Amygdala (tissue), 56 donors: ENCODE measurements around the gene P2RY2.

Source experiments
- DNase-seq, 56 donors: peaks; one replicate each; lab custom pipeline; 2025; lab: John Stamatoyannopoulos, UW

Gene P2RY2

DNA sequence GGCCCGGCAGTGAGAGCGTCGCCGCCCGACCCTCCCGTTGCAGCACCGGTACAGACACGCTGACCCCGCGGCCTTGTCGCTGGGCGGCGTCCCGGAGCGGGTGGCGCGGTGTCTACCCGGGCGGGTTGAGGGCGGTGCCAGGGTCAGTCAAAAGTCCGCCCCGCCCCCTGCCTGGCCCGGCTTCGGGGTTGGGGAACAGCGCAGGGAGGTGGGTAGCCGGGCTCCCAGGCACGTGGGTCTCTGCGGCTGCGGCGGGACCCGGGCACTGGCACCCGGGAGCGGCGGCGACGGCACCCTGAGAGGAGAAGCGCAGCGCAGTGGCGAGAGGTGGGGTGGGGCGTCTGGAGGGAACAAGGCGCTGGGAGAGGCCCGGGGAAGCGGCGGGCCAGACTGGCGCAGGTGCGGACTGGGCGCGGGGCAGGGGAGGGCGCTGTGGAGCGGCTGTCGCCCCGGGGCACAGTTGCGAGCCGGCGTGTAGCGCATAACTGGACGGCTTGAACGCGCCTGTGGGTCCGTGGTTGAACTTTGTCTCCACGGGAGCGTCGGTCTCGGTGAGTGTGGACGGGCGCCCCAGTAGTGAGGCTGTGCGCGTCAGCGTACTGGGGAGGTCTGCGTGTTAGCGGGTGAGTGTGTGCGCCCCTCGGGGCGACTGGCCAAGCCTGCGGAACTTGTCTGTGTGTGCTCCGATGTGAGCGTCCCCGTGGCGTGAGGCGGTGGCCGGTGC is at the start of gene P2RY2:
P2RY2 (plus strand) TSS at position 176 of the 724 bp plus-strand sequence. CDS start 15,879 bp downstream, outside the sequence.
- peak in 10 of 56 donors; percentile 8 to 61 (median 26) for DNase-seq

DNA sequence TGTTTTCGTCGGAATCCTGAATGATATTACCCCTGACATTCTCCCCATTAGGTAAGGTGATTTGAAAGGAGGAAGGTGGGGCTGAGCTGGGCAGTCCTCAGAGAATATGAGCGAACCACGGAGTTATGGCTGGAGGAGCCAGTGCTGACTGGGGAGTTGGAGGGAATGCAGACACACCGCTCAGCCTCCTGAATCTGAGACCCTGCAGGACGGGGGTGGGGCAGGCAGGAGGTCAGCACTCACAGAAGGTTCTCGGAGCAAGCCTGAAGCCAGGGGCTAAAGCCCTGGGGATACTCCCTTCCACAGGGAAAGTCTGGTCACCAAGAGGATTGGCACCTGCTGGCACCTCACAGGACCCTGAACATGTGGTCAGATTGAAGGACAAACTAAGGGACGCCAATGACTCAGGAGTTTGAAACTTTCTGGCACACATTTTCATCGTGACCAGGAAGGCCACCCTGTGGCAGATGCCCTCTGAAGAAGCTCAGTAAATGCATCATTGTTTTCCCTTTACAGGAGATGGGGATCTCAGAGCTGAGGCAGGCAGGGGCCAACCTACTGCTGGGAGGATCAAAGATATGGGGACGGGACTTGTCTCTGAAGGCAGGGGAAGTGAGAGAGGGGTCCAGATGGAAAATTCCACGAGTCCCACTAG is 49.0 kb upstream of the P2RY2 start:
- DNase-seq = no peak

DNA sequence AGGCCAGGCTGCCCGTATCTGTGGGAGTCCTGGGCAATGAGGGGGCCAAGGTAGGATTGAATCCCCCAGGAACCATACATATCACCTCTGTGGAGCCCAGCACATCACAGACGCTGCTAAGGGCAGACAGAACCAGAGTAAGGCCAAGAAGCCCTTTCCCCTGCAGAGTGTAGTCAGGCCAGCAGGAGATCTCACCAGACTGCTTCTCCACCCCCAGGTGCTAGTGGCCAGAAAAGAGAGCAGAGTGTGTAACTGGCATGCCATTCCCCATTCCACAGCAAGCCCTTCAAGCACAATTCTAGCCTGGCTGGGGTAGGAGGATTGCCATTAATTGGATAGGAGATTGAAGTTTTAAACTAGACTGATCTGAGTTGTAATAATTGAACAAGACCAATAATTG is 47.9 kb upstream of the P2RY2 start:
- DNase-seq = no peak

DNA sequence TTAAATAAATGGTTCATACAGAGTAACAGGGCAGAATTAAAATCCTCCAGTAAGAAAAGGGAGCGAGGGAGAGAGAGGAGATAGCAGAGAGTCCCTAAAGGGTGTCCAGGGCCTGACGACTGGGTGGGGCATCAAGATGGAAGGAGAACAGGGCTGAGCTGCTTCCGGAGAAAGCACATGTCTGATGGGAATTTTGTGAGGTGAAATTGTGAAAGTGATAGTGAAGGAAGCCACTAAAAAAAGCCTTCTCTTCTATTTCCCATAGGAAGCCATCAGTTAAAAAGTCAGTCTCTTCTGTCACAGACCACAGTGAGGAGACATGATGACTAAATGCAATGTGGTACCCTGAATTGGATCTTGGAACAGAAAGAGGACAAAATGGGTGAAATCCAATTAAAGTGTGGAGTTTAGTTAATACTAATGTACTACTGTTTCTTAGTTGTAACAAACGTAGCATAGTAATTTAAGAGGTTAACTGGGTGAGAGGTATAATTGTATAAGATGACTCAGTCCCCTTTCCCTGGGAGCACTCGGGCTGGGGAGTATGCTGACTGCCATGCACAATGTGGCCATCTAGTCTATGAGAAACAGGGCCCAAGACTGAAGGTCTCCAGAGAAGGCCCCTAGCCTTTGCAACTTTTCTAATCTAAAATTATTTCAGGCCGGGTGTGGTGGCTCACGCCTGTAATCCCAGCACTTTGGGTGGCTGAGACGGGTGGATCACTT is 46.5 kb upstream of the P2RY2 start:
- DNase-seq = no peak

DNA sequence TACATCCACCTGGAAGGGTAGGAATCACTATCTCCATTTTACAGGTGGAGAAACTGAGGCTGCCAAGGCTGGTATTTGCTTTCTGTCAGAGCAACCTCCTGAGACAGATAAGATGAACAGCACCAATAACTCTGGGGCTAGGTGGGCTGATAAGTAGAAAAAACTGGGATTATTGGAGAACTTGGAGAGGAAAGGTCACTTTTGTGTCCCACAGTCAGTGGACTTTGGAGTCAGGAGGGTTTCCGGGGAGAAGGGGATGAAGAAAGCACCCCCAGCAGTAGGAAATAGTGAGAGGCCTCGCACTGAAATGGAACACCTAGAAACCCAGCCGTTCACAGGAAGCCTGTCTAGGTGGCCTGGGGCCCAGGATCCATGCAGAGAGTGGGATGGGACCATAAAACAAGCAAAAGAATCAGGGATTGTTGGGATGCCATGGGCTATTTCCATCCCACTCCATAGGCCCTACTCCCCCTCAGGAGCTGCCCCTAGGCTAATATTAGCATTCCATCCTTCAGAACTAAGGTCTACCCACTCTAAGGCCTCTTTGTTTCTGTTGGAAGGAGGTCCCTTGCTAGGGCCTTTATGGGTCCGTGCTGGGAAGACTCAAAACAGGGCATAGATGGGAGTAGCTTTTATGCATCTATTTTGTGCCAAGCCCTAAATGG is 45.0 kb upstream of the P2RY2 start:
- no peak for DNase-seq

DNA sequence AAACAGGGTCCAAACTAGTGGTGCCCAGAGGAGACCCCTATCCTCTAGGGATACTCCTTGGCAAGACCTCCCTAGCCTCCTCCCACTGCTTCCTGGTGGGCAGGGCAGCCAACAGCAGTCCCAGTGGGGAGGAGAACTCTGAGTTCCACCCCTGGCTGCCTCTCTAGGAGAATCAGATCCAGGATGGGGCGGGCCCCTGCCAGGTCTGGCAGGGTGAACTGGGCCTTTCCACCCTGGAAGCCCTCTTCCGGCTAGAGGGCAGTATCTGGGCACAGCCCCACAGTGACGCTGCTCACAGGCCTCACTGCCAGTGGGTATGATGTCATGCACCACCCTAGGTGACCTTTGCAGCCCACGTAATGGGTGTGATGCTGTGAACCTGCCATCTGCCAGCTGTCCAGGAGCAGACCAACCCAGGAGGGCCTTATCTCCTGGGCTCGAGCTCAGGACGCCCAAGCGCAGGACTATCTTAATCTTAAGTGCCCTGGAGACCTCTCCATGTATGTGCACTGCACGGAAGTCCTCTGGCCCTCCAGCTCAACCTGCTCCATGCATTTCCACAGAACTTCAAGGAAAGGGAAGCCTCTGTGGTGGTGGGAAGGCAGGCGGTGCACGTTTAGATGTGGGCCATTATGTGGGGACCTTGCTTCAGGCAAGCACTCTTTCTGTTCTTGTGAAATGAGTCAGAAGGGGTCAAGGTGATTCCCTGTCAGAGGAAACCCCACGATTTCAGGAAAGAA is 44.2 kb upstream of the P2RY2 start:
- no peak for DNase-seq

DNA sequence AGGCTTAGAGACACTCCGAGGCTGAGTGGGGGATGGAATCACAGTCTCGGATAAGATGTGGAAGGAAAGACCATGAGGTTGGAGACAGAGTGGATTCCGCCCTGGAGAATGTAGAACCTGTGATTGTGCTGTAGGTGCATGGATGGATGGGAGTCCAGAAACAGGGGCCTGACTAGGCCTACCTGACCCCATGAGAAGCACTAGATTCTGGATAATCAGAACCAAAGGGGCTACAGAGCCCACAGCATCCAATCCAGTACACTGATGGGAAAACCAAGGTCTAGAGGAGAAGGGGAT is 43.6 kb upstream of the P2RY2 start:
- no peak for DNase-seq

DNA sequence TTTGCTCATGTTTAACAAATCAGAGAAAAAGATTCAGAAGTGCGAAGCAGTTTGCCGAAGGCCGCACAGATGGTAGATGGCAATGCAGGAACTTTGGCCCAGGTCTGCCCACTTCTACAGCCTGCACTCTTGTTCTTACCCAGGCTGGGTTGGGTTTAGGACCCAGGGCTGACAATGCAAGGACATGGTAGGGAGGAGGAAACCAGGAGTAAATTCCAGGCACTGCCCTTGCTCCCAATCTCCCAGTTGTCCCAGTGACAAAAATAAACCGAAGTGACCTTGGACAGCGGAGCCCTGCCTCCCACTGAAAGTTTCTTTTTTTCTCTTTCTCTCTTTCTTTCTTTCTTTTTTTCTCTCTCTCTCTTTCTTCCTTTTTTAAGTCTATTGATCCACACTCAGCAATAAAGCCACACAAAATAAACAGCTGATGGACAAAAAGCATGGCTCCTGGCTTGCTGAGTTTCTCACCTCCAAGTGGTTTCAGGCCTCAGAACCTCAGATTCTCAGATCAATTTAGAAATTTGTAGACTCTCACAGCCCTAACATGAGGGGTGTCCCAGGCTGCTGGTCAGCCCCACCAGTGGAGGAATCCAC is 42.4 kb upstream of the P2RY2 start:
- no peak for DNase-seq

DNA sequence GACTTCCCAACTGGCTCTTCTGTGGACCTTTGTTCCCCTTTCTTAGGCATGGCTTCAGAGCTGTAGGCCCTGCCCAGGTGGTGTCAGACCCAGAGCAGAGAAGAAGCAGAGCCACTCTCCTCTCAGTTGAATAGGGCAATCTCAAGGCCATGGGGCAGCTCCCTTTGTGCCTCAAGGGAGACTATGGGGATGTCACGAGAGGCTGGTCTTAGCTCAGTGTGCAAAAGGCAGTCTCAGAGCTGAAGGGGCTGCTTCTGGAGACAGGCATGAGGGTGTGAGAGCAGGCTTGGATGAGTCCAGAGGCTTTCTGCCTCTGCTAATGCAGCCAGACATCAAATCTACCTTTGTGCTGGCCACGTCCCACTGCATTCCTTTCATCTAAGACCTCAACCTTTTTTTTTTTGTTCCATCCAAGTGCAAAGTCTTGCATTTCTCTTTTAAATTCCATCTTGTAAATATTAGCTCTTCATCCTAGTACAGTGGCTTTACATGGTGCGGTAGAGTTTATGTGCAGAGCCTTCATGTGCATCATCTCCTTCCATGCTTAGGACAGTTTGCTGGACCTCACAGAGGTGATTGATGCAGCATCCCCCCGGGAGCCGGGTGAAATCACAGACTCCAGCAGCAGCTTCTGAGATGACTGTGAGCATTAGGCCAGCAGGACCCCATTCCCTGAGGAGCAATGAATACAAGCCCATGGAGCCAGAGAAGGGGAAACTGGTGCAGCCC is 41.8 kb upstream of the P2RY2 start:
- no peak for DNase-seq

DNA sequence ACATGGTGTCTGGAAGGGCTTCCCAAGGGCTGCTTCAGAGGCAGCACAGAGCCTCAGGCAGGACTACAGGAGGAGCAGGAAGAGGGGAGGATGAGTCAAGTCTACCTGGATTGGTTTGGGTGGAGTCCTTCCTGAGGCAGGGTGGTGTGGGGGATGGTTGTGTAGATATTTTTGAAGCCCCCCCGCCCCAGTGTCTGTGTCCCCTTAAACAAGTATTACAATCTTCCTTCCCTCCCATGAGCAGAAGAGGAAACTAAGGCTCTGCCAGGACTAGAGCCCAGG is 41.3 kb upstream of the P2RY2 start:
- no peak for DNase-seq

DNA sequence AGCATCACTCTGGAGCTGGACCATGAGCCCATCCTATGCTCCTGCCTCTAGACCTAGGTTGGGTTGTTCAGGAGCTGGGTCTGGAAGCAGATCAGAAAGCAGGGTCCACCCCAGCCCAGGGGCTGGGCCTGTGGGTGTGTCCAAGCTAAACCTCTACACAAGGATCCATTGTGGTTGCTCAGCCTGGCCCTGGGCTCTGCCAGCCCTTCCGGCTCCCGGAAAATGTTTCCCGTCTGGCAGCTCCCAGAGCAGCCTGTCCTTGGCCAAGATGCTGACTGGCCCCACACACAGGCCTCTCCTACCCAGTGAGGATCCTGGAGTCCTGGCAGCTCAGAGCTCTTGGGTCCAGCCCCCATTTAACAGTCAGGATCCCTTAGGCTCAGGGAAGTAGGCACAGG is 40.7 kb upstream of the P2RY2 start:
- peak in 42 of 56 donors; percentile 12 to 80 (median 48) for DNase-seq

DNA sequence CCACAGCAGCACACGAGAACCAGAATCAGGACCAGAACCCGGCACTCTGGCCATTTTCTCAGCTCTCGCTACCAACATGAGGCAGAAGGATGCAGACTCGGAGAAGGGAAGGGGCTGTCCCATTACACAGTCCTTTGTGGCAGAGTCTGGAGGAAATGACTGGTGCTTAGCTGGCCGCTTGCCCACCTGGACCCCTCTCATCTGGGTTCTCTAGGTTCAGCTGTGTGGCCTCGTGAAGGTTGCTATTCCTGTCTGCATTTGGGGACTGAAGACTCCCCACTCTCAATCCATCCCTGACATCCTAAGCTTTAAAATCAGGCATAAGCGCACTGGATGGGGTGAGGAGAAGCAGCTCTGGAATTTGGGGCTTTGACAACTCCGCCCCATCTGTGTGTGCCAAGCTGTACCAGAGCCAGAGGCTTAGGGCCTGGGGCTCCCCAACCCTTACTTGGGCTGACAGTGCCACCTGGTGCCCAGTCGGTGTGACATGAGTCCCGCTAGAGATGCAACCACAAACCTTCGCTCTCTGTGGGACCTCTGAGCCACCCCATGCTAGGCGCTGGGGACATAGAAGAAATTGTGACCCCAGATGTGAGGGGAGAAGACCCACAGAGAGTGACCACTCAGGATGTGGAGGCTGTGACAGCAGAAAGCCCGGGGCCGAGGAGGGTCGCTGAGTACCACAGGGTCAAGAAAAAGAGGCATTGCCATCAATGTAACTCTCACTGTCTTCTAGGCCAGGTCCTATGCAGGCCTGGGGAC is 40.1 kb upstream of the P2RY2 start:
- peak in 54 of 56 donors; percentile 23 to 87 (median 70) for DNase-seq

DNA sequence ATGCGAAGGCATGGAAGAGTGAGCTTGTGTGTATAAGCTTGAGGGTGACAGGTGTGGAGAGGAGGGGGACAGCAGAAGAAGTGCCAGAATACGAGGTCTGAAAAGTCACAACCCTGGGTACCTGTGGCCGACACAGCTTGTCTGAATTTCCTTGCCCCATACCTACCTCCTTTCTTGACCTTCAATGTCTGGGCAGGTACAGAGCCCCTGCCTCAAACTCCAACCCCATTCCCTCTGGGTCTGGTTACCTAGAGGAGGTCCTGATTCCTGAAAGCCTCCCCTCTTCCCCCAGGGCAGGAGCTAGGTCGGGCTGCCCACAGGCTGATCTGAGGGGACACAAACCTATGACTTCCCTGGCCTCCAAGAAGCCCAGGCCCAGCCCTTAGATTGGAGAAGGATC is 39.4 kb upstream of the P2RY2 start:
- no peak for DNase-seq

DNA sequence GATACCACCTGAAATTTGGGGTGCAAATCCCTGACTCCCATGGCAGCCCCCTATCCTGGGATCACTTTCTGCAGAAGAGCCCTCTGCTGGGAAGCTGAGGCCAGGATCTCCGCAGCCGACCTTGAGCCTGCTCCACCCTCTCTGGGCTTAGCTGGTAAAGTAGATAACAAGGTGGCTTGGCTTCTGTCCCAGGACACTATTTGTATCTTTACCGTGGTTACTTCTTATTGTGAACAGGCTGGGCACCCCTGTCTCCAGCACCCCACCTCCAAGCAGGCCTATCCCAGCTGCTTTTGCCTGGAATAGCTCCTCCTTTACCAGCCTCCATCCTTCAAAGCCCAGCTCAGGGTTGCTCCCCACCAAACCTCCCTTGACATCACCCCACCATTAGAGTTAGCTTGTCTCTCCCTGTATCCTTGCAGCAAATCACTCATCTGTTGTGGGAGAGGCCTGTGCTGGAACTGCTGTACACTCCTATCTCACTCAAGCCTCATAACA is 35.2 kb upstream of the P2RY2 start:
- DNase-seq = no peak

DNA sequence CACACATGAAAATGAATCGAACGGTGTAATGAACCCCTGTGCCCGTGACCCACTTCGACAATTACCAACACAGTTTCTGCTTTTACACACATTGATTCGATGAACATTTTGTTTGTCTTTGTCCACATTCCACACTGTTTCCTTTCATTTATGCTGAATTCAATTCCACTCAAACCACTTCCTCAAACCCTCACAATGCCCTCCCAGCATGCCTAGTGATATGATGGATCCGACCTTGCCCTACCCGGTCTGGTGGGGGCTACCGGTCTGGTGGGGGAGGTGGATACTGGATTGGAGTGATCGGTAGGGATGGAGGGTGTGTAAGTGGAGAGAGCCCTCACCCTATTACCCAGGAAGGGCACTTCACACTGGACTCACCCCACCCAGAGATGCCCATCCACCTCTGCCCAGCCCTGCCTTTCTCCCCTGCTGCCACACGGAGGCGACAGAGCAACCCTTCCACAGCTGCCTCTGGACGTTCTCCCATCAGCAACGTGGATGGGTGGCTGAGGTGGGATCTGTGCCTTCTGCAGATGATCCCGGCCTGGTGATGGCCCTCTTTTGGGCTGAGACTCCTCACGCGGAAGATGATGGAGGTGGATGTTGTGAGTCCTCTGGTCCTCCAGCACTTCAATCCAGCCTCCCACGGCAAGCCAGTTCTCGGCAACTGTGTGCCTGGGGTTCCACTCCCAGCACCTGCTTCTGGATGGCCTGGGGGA is 33.0 kb upstream of the P2RY2 start:
- DNase-seq = peak in 33 of 56 donors; percentile 9 to 71 (median 36)

DNA sequence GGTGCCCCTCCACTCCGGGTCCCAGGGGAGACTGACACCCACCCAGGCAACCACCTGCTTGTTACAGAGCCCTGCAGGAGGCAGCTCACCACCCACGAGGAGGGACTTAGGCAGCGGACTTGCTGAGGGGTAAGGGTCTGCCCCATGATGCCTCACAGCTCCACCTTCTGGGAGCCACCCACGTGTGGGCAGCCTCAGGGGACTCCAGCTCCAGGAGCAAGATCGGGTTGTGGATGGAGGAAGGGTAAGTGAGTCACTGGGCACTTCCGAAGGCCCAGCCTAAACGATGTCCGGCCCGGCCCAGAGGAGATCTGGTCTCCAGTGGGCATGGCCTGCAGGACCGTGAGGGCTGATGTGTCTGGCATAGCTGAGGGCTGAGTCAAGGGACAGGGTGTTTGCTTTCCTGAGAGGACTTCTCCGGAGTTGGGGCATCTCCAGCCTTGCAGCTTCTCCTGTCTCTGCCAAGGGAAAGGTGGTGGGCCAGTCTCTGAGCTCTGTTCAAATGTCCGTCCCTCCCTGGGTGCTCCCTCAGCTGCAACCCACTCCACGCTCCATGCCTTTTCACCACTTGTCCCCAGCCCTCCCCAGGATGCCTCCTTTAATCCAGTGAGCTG is 32.3 kb upstream of the P2RY2 start:
- no peak for DNase-seq

DNA sequence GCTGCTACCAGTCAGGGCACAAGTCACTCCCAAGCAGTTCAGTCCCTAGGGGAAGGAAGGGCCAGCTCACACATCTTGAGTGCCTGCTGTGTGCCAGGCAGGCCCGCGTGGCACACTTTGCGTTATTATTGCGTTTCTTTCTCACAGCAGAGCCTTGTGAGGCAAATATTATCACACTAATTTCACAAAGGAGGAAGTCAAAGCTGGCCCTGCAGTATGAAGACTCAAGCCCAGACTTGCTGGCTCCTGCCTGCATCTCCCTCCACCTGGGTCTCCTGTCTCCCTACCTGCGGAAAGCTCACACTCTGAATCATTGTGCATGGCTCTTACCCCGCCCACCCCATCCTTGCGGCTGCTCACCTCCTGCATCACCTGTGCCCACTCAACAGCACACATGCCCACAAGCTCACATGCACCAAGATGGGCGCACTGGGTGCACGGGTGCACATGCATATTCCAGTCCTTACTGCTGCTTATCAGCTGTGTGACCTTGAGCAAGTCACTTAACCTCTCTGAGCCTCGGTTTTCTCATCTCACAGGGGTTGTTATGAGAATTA is 31.7 kb upstream of the P2RY2 start:
- DNase-seq = no peak
